ENCODE results near the gene CCDC89. TPM values are rescaled to one million over a fixed set of nuclear protein-coding genes. Genes with fewer than 3 reads are reported as not detected.

CCDC89 gene
- total and polyA plus RNA-seq, 2 of the 13 experiments (the other 11 are each of a cell fraction or from before 2014, with no cell fraction given), result 0.13 to 0.38 TPM

GRCh38 chr11:85679576-85679975 lies 6.4 kb downstream of the CCDC89 start:
- FAIRE-seq, result no peak
- ChIA-PET CTCF (ENCODE audit: low intra/inter-chr PET ratio, low total read pairs) (no interaction called here), POLR2A (no interaction called here)
- BruUV-seq (replicated peaks), result no TSS peak
- no peaks in the 10 kb centered on the region for H3K9me3 ChIP-seq (ENCODE audit: low read length)
- no peak overlapping the region for H3K9ac ChIP-seq (ENCODE audit: insufficient read depth, low read depth, low read length)
- peaks cover 0 to 10% of the 10 kb centered on the region in 2 experiments; a peak in 1 of 5 replicates for H3K27me3 ChIP-seq (ENCODE audit: control insufficient read depth in 1 of 2, insufficient read depth in 2 of 2, low read length in 2 of 2)
- H4K20me1 ChIP-seq (ENCODE audit: insufficient read depth, low read length), result no peaks in the 10 kb centered on the region
- H3K27ac ChIP-seq (ENCODE audit: extremely low read length, insufficient read depth, low read length), result no peak overlapping the region
- no peak overlapping the region for H3K4me3 ChIP-seq (replicated peaks in 1 of 3; ENCODE audit: insufficient read depth in 1 of 3, low read depth in 2 of 3, low read length in 3 of 3)
- in situ Hi-C loops (cut with HindIII; ENCODE audit: extremely low pct_ligation_motif_present, low pct_unique_long_range_greater_than_20kb) (no loop called here), intact Hi-C loops (cut with micrococcal nuclease; ENCODE audit: unreplicated experiment) (no loop called here)
- peaks cover 13% of the 10 kb centered on the region; the same call in 1 of the 2 replicates for H3K4me1 ChIP-seq (ENCODE audit: insufficient read depth, low read length)
- no peaks in the 10 kb centered on the region for H3K79me2 ChIP-seq (ENCODE audit: insufficient read depth, low read length)
- no peak overlapping the region for H3K4me2 ChIP-seq (ENCODE audit: low read depth, low read length)
- no peaks in the 10 kb centered on the region for H3K36me3 ChIP-seq (replicated peaks in 1 of 2; ENCODE audit: control insufficient read depth in 1 of 2, insufficient read depth in 2 of 2, low read length in 2 of 2)
- no peak for ATAC-seq
- no peak for DNase-seq (ENCODE audit: low spot score)
- 39% methylated on average over 4 of the region's 4 CpGs for WGBS (ENCODE audit: low lambda C conversion rate)
- no peak overlapping the region for H2AFZ ChIP-seq (ENCODE audit: low read length)
- TF ChIP-seq SUZ12 (IDR thresholded peaks at IDR 0.05; ENCODE audit: low read depth, low read length), result no peak
- no peak for TF ChIP-seq U2AF1 (optimal IDR thresholded peaks at IDR 0.05; ENCODE audit: low read depth, low read length)
- TF ChIP-seq ZNF777 (CRISPR knock-in tag; IDR thresholded peaks at IDR 0.05), result no peak
- no peak for TF ChIP-seq ZNF142 (CRISPR knock-in tag; IDR thresholded peaks at IDR 0.05)
- TF ChIP-seq GATA4 (IDR thresholded peaks at IDR 0.05; ENCODE audit: borderline replicate concordance, low read depth), result no peak
- no peak for TF ChIP-seq THRA (CRISPR knock-in tag; IDR thresholded peaks at IDR 0.05; ENCODE audit: borderline replicate concordance)
- no peak for TF ChIP-seq ZNF253 (CRISPR knock-in tag; IDR thresholded peaks at IDR 0.05; ENCODE audit: borderline replicate concordance)
- TF ChIP-seq SAFB2 (CRISPR knock-in tag; IDR thresholded peaks at IDR 0.05; ENCODE audit: borderline replicate concordance, low read depth), result no peak
- TF ChIP-seq ELF3 (CRISPR knock-in tag; IDR thresholded peaks at IDR 0.05), result no peak
- no peak for TF ChIP-seq ZBTB49 (CRISPR knock-in tag; IDR thresholded peaks at IDR 0.05; ENCODE audit: borderline replicate concordance)
- no peak for TF ChIP-seq FOXK1 (CRISPR knock-in tag; IDR thresholded peaks at IDR 0.05; ENCODE audit: borderline replicate concordance, low read depth)
- TF ChIP-seq ARNTL (CRISPR knock-in tag; IDR thresholded peaks at IDR 0.05), result no peak
- TF ChIP-seq CHD4 (IDR thresholded peaks at IDR 0.05; ENCODE audit: borderline replicate concordance, low read length), result no peak
- TF ChIP-seq POLR2AphosphoS2 (IDR thresholded peaks at IDR 0.05; ENCODE audit: low read depth, low read length), result no peak
- TF ChIP-seq PHB2 (IDR thresholded peaks at IDR 0.05; ENCODE audit: partially characterized antibody), result no peak
- TF ChIP-seq ARNT (IDR thresholded peaks at IDR 0.05), result no peak
- no peak for TF ChIP-seq NCOA5 (CRISPR knock-in tag; IDR thresholded peaks at IDR 0.05)
- no peak for TF ChIP-seq CAMTA2 (CRISPR knock-in tag; IDR thresholded peaks at IDR 0.05; ENCODE audit: borderline replicate concordance)

Data from HepG2 (cell line).